ENCODE results near the gene FASTKD1.
"Not testable (repeated sequence)": the region's sequence is repeated elsewhere in the genome, so short reads cannot be mapped to it uniquely, and the experiment has no call there.

FASTKD1 gene

GRCh38 chr2:169528271-169528701, 45.4 kb downstream of the FASTKD1 start:
- ATAC-seq = peak; percentile 76
- H3K4me1 Mint-ChIP-seq = no peaks in the 10 kb centered on the region
- H3K36me3 Mint-ChIP-seq = peaks cover 25% of the 10 kb centered on the region
- H3K9me3 Mint-ChIP-seq = no peaks in the 10 kb centered on the region
- H3K27ac Mint-ChIP-seq = no peak overlapping the region
- no peaks in the 10 kb centered on the region for H3K27me3 Mint-ChIP-seq
- no peak overlapping the region for H3K4me3 Mint-ChIP-seq

GRCh38 chr2:169526451-169526850, 47.2 kb downstream of the FASTKD1 start:
- Mint-ChIP-seq H3K4me3 (no peak overlapping the region), H3K4me1 (no peaks in the 10 kb centered on the region), H3K9me3 (no peaks in the 10 kb centered on the region), H3K27me3 (no peaks in the 10 kb centered on the region), H3K27ac (no peak overlapping the region), H3K36me3 (peaks cover 26% of the 10 kb centered on the region)
- no peak for ATAC-seq

- H3K4me3 Mint-ChIP-seq = no peak overlapping the region
- H3K27ac Mint-ChIP-seq = no peak overlapping the region
- H3K9me3 Mint-ChIP-seq = no peaks in the 10 kb centered on the region
- peaks cover 21% of the 10 kb centered on the region for H3K36me3 Mint-ChIP-seq
- no peak for ATAC-seq
- no peaks in the 10 kb centered on the region for H3K4me1 Mint-ChIP-seq
- no peaks in the 10 kb centered on the region for H3K27me3 Mint-ChIP-seq
These were observed 48.2 kb downstream of the FASTKD1 start for GRCh38 chr2:169525434-169525833.

DNA sequence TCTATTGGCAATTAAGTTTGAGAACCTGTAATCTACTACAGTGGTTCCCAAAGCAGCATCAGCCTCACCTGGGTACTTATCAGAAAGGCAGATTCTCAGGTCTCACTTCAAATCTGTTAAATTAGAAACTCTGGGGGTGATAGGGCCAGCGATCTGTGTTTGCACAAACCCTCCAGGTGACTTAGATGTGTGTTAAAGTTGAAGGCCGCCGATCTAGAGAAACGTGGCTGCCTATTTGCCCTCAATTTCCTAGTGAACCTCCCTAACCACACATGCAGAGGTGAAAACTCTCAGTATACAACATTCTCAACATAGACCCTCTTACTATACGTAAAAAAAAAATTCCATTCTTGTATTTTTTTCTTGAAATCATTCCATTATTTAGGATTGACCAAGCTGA, 50.0 kb downstream of the FASTKD1 start:
- no peak overlapping the region for H3K4me3 Mint-ChIP-seq
- no peak for ATAC-seq
- H3K4me1 Mint-ChIP-seq = no peaks in the 10 kb centered on the region
- peaks cover 8% of the 10 kb centered on the region for H3K36me3 Mint-ChIP-seq
- H3K27ac Mint-ChIP-seq = no peak overlapping the region
- H3K9me3 Mint-ChIP-seq = no peaks in the 10 kb centered on the region
- no peaks in the 10 kb centered on the region for H3K27me3 Mint-ChIP-seq

DNA sequence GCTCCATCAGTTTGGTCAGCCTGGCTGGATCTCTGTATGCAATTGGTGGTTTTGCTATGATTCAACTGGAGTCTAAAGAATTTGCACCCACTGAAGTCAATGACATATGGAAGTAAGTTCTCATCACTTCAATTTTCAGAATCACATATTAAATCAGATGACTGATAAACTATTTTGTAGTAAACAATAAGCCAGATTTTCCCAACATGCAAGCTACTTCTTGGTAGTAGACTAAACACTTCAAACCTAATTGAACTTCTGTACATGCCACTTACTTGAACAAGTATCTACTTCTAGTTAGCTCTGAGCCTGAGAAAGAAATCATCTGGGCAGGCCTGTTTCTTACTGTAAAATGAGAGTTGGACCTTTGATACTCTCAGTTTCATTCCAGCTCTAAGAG, 52.8 kb downstream of the FASTKD1 start:
- Mint-ChIP-seq H3K27me3 (no peaks in the 10 kb centered on the region), H3K4me3 (no peak overlapping the region), H3K9me3 (no peaks in the 10 kb centered on the region), H3K36me3 (peaks cover 6% of the 10 kb centered on the region), H3K4me1 (no peaks in the 10 kb centered on the region), H3K27ac (no peak overlapping the region)
- no peak for ATAC-seq

DNA sequence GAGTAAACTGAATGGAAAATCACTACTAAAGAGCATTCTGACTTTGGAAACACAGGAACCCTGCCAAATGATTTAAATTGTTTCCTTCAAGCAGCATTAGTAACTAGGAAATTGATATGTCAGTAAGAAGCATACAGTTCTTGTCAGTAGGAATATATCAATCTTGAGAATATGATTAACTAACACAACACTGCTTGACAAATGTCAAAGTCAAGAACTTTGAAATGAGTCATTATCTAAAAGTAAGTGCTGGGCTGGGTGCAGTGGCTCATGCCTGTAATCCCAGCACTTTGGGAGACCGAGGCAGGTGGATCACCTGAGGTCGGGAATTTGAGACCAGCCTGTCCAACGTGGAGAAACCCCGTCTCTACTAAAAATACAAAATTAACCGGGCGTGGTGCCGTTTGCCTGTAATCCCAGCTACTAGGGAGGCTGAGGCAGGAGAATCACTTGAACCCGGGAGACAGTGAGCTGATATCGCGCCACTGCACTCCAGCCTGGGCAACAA, 57.1 kb downstream of the FASTKD1 start:
- H3K4me1 Mint-ChIP-seq, H3K36me3 Mint-ChIP-seq, H3K4me3 Mint-ChIP-seq, H3K27ac Mint-ChIP-seq, ATAC-seq, H3K27me3 Mint-ChIP-seq, H3K9me3 Mint-ChIP-seq: not testable (repeated sequence)

DNA sequence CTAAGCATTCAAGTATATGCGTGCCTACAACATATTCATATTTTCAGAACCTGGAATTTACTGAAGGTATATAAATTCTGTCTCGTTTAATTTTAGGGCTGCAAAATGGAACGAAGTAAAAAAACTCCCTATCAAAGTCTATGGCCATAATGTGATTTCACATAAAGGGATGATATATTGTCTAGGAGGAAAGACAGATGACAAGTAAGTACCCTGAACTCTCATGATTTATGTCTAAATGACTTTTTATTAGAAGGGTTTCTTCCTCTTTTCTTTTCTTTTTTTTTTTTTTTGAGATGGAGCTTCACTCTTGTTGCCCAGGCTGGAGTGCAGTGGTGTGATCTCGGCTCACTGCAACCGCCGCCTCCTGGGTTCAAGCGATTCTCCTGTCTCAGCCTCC, 58.9 kb downstream of the FASTKD1 start:
- H3K9me3 Mint-ChIP-seq, H3K36me3 Mint-ChIP-seq, H3K4me1 Mint-ChIP-seq, H3K27ac Mint-ChIP-seq, H3K27me3 Mint-ChIP-seq, H3K4me3 Mint-ChIP-seq, ATAC-seq: not testable (repeated sequence)

DNA sequence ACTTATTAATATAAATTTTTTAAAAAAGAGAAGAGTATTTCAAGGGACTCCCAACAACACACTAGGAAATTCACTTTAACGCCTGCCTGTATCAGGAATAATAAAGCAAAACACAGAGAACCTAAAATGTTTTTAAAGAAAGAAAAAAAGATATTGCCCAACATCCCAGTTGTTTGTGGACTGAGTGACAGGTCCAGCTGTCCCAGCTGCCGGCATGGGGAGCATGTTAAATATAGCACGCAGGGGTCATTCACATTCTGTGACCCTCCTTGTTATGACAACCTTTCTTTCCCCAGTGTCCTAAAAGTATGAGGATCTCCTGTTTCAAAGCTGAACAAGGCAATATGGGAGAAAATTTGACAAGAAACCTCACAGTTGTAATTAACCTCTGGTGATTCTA, 59.7 kb downstream of the FASTKD1 start:
- Mint-ChIP-seq H3K27me3 (no peaks in the 10 kb centered on the region), H3K4me1 (no peaks in the 10 kb centered on the region), H3K27ac (no peak overlapping the region), H3K9me3 (no peaks in the 10 kb centered on the region), H3K36me3 (no peaks in the 10 kb centered on the region), H3K4me3 (no peak overlapping the region)
- ATAC-seq = no peak

GRCh38 chr2:169513094-169513493, 60.6 kb downstream of the FASTKD1 start:
- Mint-ChIP-seq H3K4me3 (no peak overlapping the region), H3K36me3 (no peaks in the 10 kb centered on the region), H3K4me1 (no peaks in the 10 kb centered on the region), H3K27ac (no peak overlapping the region), H3K9me3 (no peaks in the 10 kb centered on the region), H3K27me3 (no peaks in the 10 kb centered on the region)
- ATAC-seq = no peak

- ATAC-seq = no peak
- no peaks in the 10 kb centered on the region for H3K27me3 Mint-ChIP-seq
- H3K4me3 Mint-ChIP-seq = no peak overlapping the region
- H3K36me3 Mint-ChIP-seq = no peaks in the 10 kb centered on the region
- no peaks in the 10 kb centered on the region for H3K4me1 Mint-ChIP-seq
- no peaks in the 10 kb centered on the region for H3K9me3 Mint-ChIP-seq
- H3K27ac Mint-ChIP-seq = no peak overlapping the region
These were observed 61.1 kb downstream of the FASTKD1 start for GRCh38 chr2:169512525-169512924.

- no peak overlapping the region for H3K27ac Mint-ChIP-seq
- no peaks in the 10 kb centered on the region for H3K36me3 Mint-ChIP-seq
- H3K4me1 Mint-ChIP-seq = no peaks in the 10 kb centered on the region
- H3K9me3 Mint-ChIP-seq = no peaks in the 10 kb centered on the region
- no peaks in the 10 kb centered on the region for H3K27me3 Mint-ChIP-seq
- no peak overlapping the region for H3K4me3 Mint-ChIP-seq
- ATAC-seq = no peak
These were observed 61.8 kb downstream of the FASTKD1 start for GRCh38 chr2:169511818-169512217.

GRCh38 chr2:169510496-169510895, 63.2 kb downstream of the FASTKD1 start:
- H3K36me3 Mint-ChIP-seq = peaks cover under 1% of the 10 kb centered on the region
- H3K4me3 Mint-ChIP-seq = no peak overlapping the region
- H3K27ac Mint-ChIP-seq = no peak overlapping the region
- no peaks in the 10 kb centered on the region for H3K9me3 Mint-ChIP-seq
- no peaks in the 10 kb centered on the region for H3K27me3 Mint-ChIP-seq
- no peak for ATAC-seq
- no peaks in the 10 kb centered on the region for H3K4me1 Mint-ChIP-seq

GRCh38 chr2:169509955-169510354, 63.7 kb downstream of the FASTKD1 start:
- Mint-ChIP-seq H3K4me3 (no peak overlapping the region), H3K4me1 (no peaks in the 10 kb centered on the region), H3K27me3 (no peaks in the 10 kb centered on the region), H3K27ac (no peak overlapping the region), H3K9me3 (no peaks in the 10 kb centered on the region), H3K36me3 (peaks cover 5% of the 10 kb centered on the region)
- no peak for ATAC-seq

GRCh38 chr2:169509298-169509885, 64.3 kb downstream of the FASTKD1 start, which contains the start of gene KLHL41:
KLHL41 (plus strand) TSS chr2:169509702; CDS start chr2:169509779, 77 bp downstream.
- no peak within 1 kb of the TSS for H3K4me3 Mint-ChIP-seq
- H3K27me3 Mint-ChIP-seq = no peaks in the 10 kb centered on the region
- H3K27ac Mint-ChIP-seq = no peak within 1 kb of the TSS
- no peak for ATAC-seq
- no peaks in the 10 kb centered on the region for H3K4me1 Mint-ChIP-seq
- H3K36me3 Mint-ChIP-seq = peaks cover 5% of the 10 kb centered on the region
- no peaks in the 10 kb centered on the region for H3K9me3 Mint-ChIP-seq

DNA sequence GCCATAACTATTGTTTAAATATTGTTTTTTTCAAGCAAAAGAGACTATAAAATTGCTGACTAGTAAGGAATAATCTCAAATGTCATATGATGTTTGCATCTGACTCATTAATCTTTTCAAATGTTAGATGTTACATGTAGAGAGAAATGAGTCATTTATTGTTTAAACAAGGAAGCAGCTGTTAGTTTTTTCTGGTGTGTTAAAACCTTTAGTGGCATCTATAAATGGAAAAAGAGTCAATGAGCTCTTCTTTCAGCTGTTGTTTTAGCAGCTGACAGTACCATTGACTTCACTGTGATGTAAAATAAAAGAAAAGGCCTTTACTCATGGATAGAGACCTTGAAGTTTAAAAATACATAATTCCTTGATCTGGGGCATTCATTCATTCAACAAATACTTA, 66.0 kb downstream of the FASTKD1 start:
- peaks cover 5% of the 10 kb centered on the region for H3K36me3 Mint-ChIP-seq
- H3K4me1 Mint-ChIP-seq = no peaks in the 10 kb centered on the region
- no peak for ATAC-seq
- H3K27me3 Mint-ChIP-seq = no peaks in the 10 kb centered on the region
- H3K27ac Mint-ChIP-seq = no peak overlapping the region
- H3K9me3 Mint-ChIP-seq = no peaks in the 10 kb centered on the region
- H3K4me3 Mint-ChIP-seq = no peak overlapping the region

- H3K27me3 Mint-ChIP-seq = no peaks in the 10 kb centered on the region
- no peak for ATAC-seq
- H3K9me3 Mint-ChIP-seq = no peaks in the 10 kb centered on the region
- no peaks in the 10 kb centered on the region for H3K4me1 Mint-ChIP-seq
- H3K36me3 Mint-ChIP-seq = peaks cover 5% of the 10 kb centered on the region
- no peak overlapping the region for H3K27ac Mint-ChIP-seq
- no peak overlapping the region for H3K4me3 Mint-ChIP-seq
These were observed 69.0 kb downstream of the FASTKD1 start for GRCh38 chr2:169504651-169505050.
